Endothelial cell of umbilical vein (primary cell): ENCODE data around the gene CNTN5.

Experiments
- CTCF ChIP-seq, 2 donors: IDR thresholded peaks; 1 replicate in 1 of 2; 2 replicates in 1 of 2; pipeline ENCODE4 v1.5.1; 2011; ENCODE audit warnings: low read length in 2 of 2, mild to moderate bottlenecking in 2 of 2, moderate library complexity in 2 of 2, control low read depth in 1 of 2, inconsistent platforms in 1 of 2, low read depth in 1 of 2; ENCODE audit not compliant: insufficient read depth in 1 of 2; ENCODE audit errors: extremely low read depth in 1 of 2
- EZH2 ChIP-seq: IDR thresholded peaks from 2 replicates; pipeline ENCODE4 v1.6.1; 2012; ENCODE audit warnings: borderline replicate concordance, low read depth, mild to moderate bottlenecking, moderate library complexity, low read length, inconsistent platforms; ENCODE audit not compliant: severe bottlenecking
- MYC ChIP-seq: IDR thresholded peaks from one replicate; pipeline ENCODE4 v1.6.1; 2011; ENCODE audit warnings: mild to moderate bottlenecking, low read depth, low read length
- POLR2A ChIP-seq: IDR thresholded peaks from 2 replicates; pipeline ENCODE4 v1.6.1; 2012; ENCODE audit warnings: low read depth, mild to moderate bottlenecking, control low read depth, low read length
- POLR2AphosphoS5 ChIP-seq: IDR thresholded peaks from 2 replicates; pipeline ENCODE4 v1.6.1; 2012; ENCODE audit warnings: low read depth, mild to moderate bottlenecking, control low read depth, low read length, moderate library complexity; ENCODE audit not compliant: insufficient read depth

- TF ChIP-seq POLR2A (no peak), MYC (no peak), POLR2AphosphoS5 (no peak), CTCF (IDR thresholded peaks at IDR 0.05; ENCODE audit: extremely low read depth in 1 of 2, insufficient read depth in 1 of 2, low read depth in 1 of 2, low read length in 2 of 2) (no peak), EZH2 (no peak)
Measured at GRCh38 chr11:100010393-100010792, 989.6 kb downstream of the CNTN5 start.
